DOHH2 (cell line): ENCODE results near the gene RABEPK.

Experiments
- H3F3A ChIP-seq: fragments of 200-600 bp; sonication (generic), shearing (Covaris generic); 2 replicates; pipeline ENCODE4 v1.6.0; 2016; ENCODE audit warnings: antibody characterized with exemption, mild to moderate bottlenecking; ENCODE audit not compliant: control insufficient read depth, insufficient read depth
- H3K27ac ChIP-seq: fragments of 200-600 bp; sonication (generic); 2 replicates; pipeline ENCODE4 v1.5.1; 2014; ENCODE audit warnings: low read depth, mild to moderate bottlenecking, low read length, moderate library complexity
- H3K27me3 ChIP-seq: fragments of 200-600 bp; sonication (generic); 2 replicates; pipeline ENCODE4 v1.6.1; 2014; ENCODE audit warnings: mild to moderate bottlenecking, low read length, mixed read lengths; ENCODE audit not compliant: control insufficient read depth
- H3K36me3 ChIP-seq: fragments of 200-600 bp; sonication (generic); 2 replicates; pipeline ENCODE4 v1.6.1; 2014; ENCODE audit warnings: mild to moderate bottlenecking, low read length, moderate library complexity, mixed read lengths; ENCODE audit not compliant: control insufficient read depth
- H3K4me1 ChIP-seq: fragments of 200-600 bp; sonication (generic); 2 replicates; pipeline ENCODE4 v1.6.1; 2014; ENCODE audit warnings: mild to moderate bottlenecking, low read length, mixed read lengths; ENCODE audit not compliant: control insufficient read depth
- H3K4me2 ChIP-seq: fragments of 200-600 bp; sonication (generic); 2 replicates; pipeline ENCODE4 v1.6.0; 2014; ENCODE audit warnings: mild to moderate bottlenecking, low read length, moderate library complexity
- H3K4me3 ChIP-seq: fragments of 200-600 bp; sonication (generic); 2 replicates; pipeline ENCODE4 v1.5.1; 2014; ENCODE audit warnings: mild to moderate bottlenecking, low read length, mixed read lengths
- H3K79me2 ChIP-seq: fragments of 200-600 bp; sonication (generic); 2 replicates; pipeline ENCODE4 v1.6.1; 2014; ENCODE audit warnings: mild to moderate bottlenecking, low read length, mixed read lengths; ENCODE audit not compliant: control insufficient read depth
- H3K9me2 ChIP-seq: fragments of 200-600 bp; sonication (generic); replicated peaks from 2 replicates; pipeline ENCODE4 v1.6.1; 2014; ENCODE audit warnings: mild to moderate bottlenecking, low read length, mixed read lengths; ENCODE audit not compliant: control insufficient read depth
- H3K9me3 ChIP-seq: fragments of 200-600 bp; sonication (generic); 2 replicates; pipeline ENCODE4 v1.6.1; 2014; ENCODE audit warnings: antibody characterized with exemption, low read length, mixed read lengths; ENCODE audit not compliant: control insufficient read depth, insufficient read depth
- H4K20me1 ChIP-seq: fragments of 200-600 bp; sonication (generic); 2 replicates; pipeline ENCODE4 v1.6.0; 2014; ENCODE audit warnings: low read depth, mild to moderate bottlenecking, antibody characterized with exemption, low read length, moderate library complexity; ENCODE audit not compliant: control insufficient read depth, insufficient read depth
- EZH2phosphoT487 ChIP-seq: fragments of 200-600 bp; sonication (generic); IDR thresholded peaks from 2 replicates; pipeline ENCODE4 v1.6.1; 2017; ENCODE audit warnings: borderline replicate concordance, mild to moderate bottlenecking, antibody characterized with exemption, low read length, moderate library complexity, mixed read lengths
- TF ChIP-seq, protein P1 (sequence below): fragments of 200-600 bp; sonication (generic); IDR thresholded peaks from one replicate; pipeline ENCODE4 v1.5.1; 2014; ENCODE audit warnings: antibody characterized with exemption, mild to moderate bottlenecking, low read depth, low read length; ENCODE audit not compliant: poor library complexity, severe bottlenecking

The RABEPK gene

DNA sequence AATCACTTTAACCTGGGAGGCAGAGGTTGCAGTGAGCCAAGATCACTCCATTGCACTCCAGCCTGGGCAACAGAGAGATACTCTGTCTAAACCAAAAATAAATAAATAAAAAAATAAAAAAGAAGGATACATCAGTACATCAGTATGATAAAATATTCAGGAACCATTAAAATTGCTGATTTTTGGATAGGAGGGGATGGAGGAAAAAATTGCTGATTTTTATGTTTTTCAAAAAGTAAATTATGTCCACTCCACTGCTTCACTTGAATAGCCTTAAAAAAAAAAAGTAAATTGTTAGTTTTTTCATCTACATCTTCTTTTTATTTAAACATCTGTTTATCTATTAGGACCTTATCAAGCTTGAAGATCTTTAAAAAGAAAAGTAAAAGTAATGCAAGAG is 53.9 kb downstream of the RABEPK start:
- H3K36me3 ChIP-seq: no peaks in the 10 kb centered on the region
- no peak overlapping the region for H3K4me2 ChIP-seq
- H4K20me1 ChIP-seq: no peaks in the 10 kb centered on the region
- H3F3A ChIP-seq: no peaks in the 10 kb centered on the region
- TF ChIP-seq EZH2phosphoT487: no peak
- TF ChIP-seq, protein P1, sequence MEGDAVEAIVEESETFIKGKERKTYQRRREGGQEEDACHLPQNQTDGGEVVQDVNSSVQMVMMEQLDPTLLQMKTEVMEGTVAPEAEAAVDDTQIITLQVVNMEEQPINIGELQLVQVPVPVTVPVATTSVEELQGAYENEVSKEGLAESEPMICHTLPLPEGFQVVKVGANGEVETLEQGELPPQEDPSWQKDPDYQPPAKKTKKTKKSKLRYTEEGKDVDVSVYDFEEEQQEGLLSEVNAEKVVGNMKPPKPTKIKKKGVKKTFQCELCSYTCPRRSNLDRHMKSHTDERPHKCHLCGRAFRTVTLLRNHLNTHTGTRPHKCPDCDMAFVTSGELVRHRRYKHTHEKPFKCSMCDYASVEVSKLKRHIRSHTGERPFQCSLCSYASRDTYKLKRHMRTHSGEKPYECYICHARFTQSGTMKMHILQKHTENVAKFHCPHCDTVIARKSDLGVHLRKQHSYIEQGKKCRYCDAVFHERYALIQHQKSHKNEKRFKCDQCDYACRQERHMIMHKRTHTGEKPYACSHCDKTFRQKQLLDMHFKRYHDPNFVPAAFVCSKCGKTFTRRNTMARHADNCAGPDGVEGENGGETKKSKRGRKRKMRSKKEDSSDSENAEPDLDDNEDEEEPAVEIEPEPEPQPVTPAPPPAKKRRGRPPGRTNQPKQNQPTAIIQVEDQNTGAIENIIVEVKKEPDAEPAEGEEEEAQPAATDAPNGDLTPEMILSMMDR: no peak
- no peak overlapping the region for H3K4me3 ChIP-seq
- H3K27ac ChIP-seq: no peak overlapping the region
- H3K4me1 ChIP-seq: peaks cover 2% of the 10 kb centered on the region; the same call in 1 of the 2 replicates
- no peaks in the 10 kb centered on the region for H3K79me2 ChIP-seq
- H3K27me3 ChIP-seq: no peaks in the 10 kb centered on the region
- no peaks in the 10 kb centered on the region for H3K9me2 ChIP-seq
- no peaks in the 10 kb centered on the region for H3K9me3 ChIP-seq

DNA sequence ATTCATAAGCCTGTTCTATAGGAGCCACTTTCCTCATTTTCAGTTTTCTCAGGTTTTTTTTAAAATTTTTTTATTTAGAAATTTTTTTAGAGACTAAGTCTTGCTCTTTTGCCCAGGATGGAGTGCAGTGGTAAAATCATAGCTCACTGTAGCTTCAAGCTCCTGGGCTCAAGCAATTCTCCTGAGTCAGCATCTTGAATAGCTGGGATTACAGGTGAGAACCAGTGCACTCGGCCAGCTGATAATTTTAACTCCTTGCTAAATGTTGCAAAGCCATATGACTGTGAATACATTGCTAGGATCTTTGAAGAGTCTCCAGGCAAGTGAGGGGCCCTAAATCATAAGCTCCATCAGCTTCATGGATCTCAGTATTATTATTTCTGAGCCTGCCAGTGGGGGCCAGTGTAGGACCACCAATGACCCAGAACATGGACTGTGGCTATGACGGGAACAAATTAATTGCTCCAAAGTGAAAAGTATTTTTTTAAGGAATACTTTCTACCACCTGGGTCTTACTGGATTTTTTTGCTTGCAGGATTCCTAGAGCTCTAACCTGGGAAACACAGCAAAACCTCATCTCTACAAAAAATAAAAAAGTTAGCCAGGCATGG is 55.5 kb downstream of the RABEPK start:
- Histone ChIP-seq H3K4me3 (no peak overlapping the region), H3K9me3 (no peaks in the 10 kb centered on the region), H4K20me1 (no peaks in the 10 kb centered on the region), H3K27ac (no peak overlapping the region), H3K9me2 (no peaks in the 10 kb centered on the region), H3K79me2 (no peaks in the 10 kb centered on the region), H3K4me1 (peaks cover 8% of the 10 kb centered on the region), H3K36me3 (no peaks in the 10 kb centered on the region), H3K27me3 (no peaks in the 10 kb centered on the region), H3K4me2 (no peak overlapping the region), H3F3A (no peaks in the 10 kb centered on the region)
- TF ChIP-seq EZH2phosphoT487: no peak
- TF ChIP-seq, protein P1: peak; percentile 40

DNA sequence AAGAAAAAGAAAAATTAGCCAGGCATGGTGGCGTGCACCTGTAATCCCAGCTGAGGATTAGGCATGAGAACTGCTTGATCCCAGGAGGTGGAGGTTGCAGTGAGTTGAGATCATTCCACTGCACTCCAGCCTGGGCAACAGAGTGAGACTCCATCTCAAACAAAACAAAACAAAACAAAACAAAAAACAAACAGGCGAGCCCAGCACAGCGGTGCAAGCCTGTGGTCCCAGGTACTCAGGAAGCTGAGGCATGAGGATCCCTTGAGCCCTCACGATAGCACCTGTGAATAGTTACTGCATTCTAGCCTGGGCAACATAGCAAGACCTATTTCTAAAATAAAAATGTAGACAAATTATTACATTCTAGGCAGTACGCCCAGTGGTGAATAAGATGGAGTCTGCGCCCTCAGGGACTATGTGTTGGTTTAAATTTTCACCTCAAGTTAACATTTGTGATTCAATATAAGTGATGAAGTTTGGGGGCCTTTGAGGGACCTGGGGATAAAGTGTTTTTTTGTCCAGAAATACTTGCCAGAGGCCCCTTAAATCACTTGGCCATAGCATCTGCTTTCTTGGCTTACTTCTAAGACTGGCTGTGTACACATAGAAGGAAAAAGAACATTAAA is 57.9 kb downstream of the RABEPK start:
- Histone ChIP-seq H3K27me3 (no peaks in the 10 kb centered on the region), H3F3A (no peaks in the 10 kb centered on the region), H3K36me3 (peaks cover 3% of the 10 kb centered on the region; the same call in 1 of the 2 replicates), H3K9me2 (no peaks in the 10 kb centered on the region), H3K4me1 (peaks cover 20% of the 10 kb centered on the region), H3K4me3 (no peak overlapping the region), H4K20me1 (no peaks in the 10 kb centered on the region), H3K27ac (no peak overlapping the region), H3K79me2 (peaks cover 16% of the 10 kb centered on the region), H3K4me2 (no peak overlapping the region), H3K9me3 (no peaks in the 10 kb centered on the region)
- TF ChIP-seq, protein P1: no peak
